ENCODE results near the gene BASP1. TPM values are rescaled to one million over a fixed set of nuclear protein-coding genes. Genes with fewer than 3 reads are reported as not detected.

The BASP1 gene
- total and polyA plus RNA-seq, 2 donors (not counting 1 experiment from before 2014, with no cell fraction given): 53.0 to 66.4 TPM

DNA sequence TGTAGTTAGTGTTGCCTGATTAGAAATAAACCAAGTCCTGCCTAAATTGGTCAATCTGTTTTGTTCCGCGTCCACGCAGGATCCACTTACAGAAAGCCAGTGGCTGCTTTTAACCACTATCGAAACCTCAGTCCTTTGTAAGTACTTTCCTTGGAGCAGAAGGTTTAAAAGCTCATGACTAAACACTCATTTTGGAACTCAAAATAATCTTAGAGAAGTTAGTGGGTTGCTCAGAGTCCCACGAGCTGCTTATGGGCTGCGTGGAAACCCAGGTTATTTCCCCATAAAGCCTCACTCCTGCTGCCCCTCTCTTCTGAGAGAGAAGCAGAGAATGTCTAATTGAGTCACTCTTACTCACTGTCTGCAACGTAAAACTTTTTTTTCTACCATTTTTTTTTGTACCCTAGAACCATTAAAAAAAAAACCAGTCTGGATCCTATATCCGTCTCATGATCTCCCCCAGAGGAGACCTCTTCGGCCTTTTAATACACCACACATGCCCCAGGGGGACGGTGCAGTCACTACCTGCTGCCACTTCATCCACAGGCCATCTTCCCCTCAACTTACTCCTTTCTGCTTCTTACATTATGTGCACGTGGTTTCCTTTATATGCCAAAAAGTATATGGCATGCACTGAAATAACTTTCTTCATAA, 7.6 kb downstream of the BASP1 start:
- ATAC-seq (ENCODE audit: low read depth): peak; percentile 74
- Histone ChIP-seq H3K4me3 (ENCODE audit: control extremely low read depth in 1 of 5, extremely low read depth in 1 of 5, insufficient read depth in 1 of 5, low read depth in 2 of 5, low read length in 4 of 5) (peak overlapping the region in 2 of 5 experiments; percentile 8 to 21), H3K4me2 (replicated peaks; ENCODE audit: low read depth, low read length, poor library complexity, severe bottlenecking) (peak overlapping the region; percentile 61), H3K4me1 (ENCODE audit: control insufficient read depth in 2 of 2, insufficient read depth in 2 of 2, low read length in 2 of 2) (peaks cover 73% of the 10 kb centered on the region in 2 donors), H3K9ac (ENCODE audit: low read length) (peak overlapping the region; percentile 48), H3K9me3 (ENCODE audit: control extremely low read depth in 1 of 3, control insufficient read depth in 2 of 3, insufficient read depth in 1 of 3, low read length in 2 of 3) (no peaks in the 10 kb centered on the region), H2AFZ (ENCODE audit: insufficient read depth, low read depth, low read length, poor library complexity, severe bottlenecking) (no peak overlapping the region), H3K27me3 (replicated peaks in 1 of 4; ENCODE audit: control extremely low read depth in 1 of 4, control insufficient read depth in 3 of 4, insufficient read depth in 4 of 4, low read length in 3 of 4) (no peaks in the 10 kb centered on the region), H4K20me1 (ENCODE audit: control insufficient read depth, insufficient read depth, low read length, poor library complexity, severe bottlenecking) (peaks cover 47% of the 10 kb centered on the region), H3K79me2 (ENCODE audit: control insufficient read depth, insufficient read depth, low read length) (peaks cover 99% of the 10 kb centered on the region), H3K36me3 (replicated peaks in 1 of 2; ENCODE audit: control extremely low read depth in 1 of 2, control insufficient read depth in 1 of 2, extremely low read depth in 1 of 2, insufficient read depth in 2 of 2, low read length in 1 of 2) (peaks cover 0 to 5% of the 10 kb centered on the region in 2 experiments), H3K27ac (ENCODE audit: low read length in 2 of 2) (peak overlapping the region; percentile 22 to 71)
- POLR2A ChIA-PET: interaction anchor here (0.5 to 1.2 kb wide), 2 partner anchors 44 to 89 kb away, joined by 3 to 4 read pairs; no protein-coding TSS in a partner anchor
- Mint-ChIP-seq H3K9me3 (ENCODE audit: insufficient read depth) (no peaks in the 10 kb centered on the region), H3K27me3 (no peaks in the 10 kb centered on the region), H3K27ac (peak overlapping the region; percentile 88), H3K4me3 (peak overlapping the region; percentile 76), H3K4me1 (peaks cover 83% of the 10 kb centered on the region)
- CTCF ChIA-PET: interaction anchor here (1.1 to 3.5 kb wide), 4 partner anchors 9 to 53 kb away, joined by 3 to 21 read pairs (median 4); partner anchors contain the start of gene BASP1
- DNase-seq: peak; percentile 62
- TF ChIP-seq EZH2 (IDR thresholded peaks at IDR 0.05; ENCODE audit: borderline replicate concordance, insufficient read depth, low read depth, low read length, poor library complexity, severe bottlenecking): no peak
- TF ChIP-seq, protein P1, sequence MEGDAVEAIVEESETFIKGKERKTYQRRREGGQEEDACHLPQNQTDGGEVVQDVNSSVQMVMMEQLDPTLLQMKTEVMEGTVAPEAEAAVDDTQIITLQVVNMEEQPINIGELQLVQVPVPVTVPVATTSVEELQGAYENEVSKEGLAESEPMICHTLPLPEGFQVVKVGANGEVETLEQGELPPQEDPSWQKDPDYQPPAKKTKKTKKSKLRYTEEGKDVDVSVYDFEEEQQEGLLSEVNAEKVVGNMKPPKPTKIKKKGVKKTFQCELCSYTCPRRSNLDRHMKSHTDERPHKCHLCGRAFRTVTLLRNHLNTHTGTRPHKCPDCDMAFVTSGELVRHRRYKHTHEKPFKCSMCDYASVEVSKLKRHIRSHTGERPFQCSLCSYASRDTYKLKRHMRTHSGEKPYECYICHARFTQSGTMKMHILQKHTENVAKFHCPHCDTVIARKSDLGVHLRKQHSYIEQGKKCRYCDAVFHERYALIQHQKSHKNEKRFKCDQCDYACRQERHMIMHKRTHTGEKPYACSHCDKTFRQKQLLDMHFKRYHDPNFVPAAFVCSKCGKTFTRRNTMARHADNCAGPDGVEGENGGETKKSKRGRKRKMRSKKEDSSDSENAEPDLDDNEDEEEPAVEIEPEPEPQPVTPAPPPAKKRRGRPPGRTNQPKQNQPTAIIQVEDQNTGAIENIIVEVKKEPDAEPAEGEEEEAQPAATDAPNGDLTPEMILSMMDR (IDR thresholded peaks at IDR 0.05): no peak
- 31% methylated on average over 4 of the region's 11 CpGs for WGBS (ENCODE audit: insufficient coverage)
- intact Hi-C loops (cut with micrococcal nuclease): loop anchor here (2.0 kb wide), 1 partner anchor 32 kb away; no protein-coding TSS in a partner anchor

DNA sequence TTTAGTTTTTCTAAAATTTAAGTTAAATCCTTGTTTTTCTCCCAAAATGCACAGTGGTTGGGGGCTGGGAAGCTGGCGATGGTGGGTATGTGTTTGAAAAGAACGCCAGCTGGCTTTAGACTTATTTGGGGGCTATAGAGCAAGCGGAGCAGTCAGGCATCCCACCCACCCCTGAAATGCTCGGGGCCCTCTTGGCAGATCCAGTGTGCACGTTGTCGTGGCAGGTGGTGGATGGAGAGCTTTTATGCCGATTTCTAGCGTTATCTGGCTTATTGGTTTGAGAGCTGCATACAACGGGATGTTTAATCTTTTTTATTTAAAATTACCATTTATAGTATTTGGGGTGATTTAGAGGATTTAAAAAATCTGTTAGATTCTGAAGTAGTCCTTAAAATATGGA, 8.1 kb downstream of the BASP1 start:
- CTCF ChIA-PET: interaction anchor here (1.6 to 3.5 kb wide), 3 partner anchors 9 to 53 kb away, joined by 4 to 21 read pairs (median 5); partner anchors contain the start of gene BASP1

More for the DNA sequence above, 8.1 kb downstream of the BASP1 start:
- Histone ChIP-seq H3K4me2 (replicated peaks; ENCODE audit: low read depth, low read length, poor library complexity, severe bottlenecking) (peak overlapping the region; percentile 61), H4K20me1 (ENCODE audit: control insufficient read depth, insufficient read depth, low read length, poor library complexity, severe bottlenecking) (peaks cover 42% of the 10 kb centered on the region), H3K79me2 (ENCODE audit: control insufficient read depth, insufficient read depth, low read length) (peaks cover 98% of the 10 kb centered on the region), H3K9me3 (ENCODE audit: control extremely low read depth in 1 of 3, control insufficient read depth in 2 of 3, insufficient read depth in 1 of 3, low read length in 2 of 3) (no peaks in the 10 kb centered on the region), H3K27ac (ENCODE audit: low read length in 2 of 2) (peak overlapping the region in 1 of 2 donors; percentile 71), H3K27me3 (replicated peaks in 1 of 4; ENCODE audit: control extremely low read depth in 1 of 4, control insufficient read depth in 3 of 4, insufficient read depth in 4 of 4, low read length in 3 of 4) (no peaks in the 10 kb centered on the region), H3K4me3 (ENCODE audit: control extremely low read depth in 1 of 5, extremely low read depth in 1 of 5, insufficient read depth in 1 of 5, low read depth in 2 of 5, low read length in 4 of 5) (peak overlapping the region in 1 of 5 experiments; percentile 8), H3K9ac (ENCODE audit: low read length) (peak overlapping the region; percentile 48), H3K36me3 (replicated peaks in 1 of 2; ENCODE audit: control extremely low read depth in 1 of 2, control insufficient read depth in 1 of 2, extremely low read depth in 1 of 2, insufficient read depth in 2 of 2, low read length in 1 of 2) (peaks cover 0 to 5% of the 10 kb centered on the region in 2 experiments), H3K4me1 (ENCODE audit: control insufficient read depth in 2 of 2, insufficient read depth in 2 of 2, low read length in 2 of 2) (peaks cover 67 to 69% of the 10 kb centered on the region in 2 donors), H2AFZ (ENCODE audit: insufficient read depth, low read depth, low read length, poor library complexity, severe bottlenecking) (no peak overlapping the region)
- Mint-ChIP-seq H3K4me3 (peak overlapping the region; percentile 76), H3K9me3 (ENCODE audit: insufficient read depth) (no peaks in the 10 kb centered on the region), H3K4me1 (peaks cover 82% of the 10 kb centered on the region), H3K27me3 (no peaks in the 10 kb centered on the region), H3K27ac (no peak overlapping the region)
- POLR2A ChIA-PET: interaction anchor here (1.2 kb wide), 1 partner anchor 43 kb away, joined by 3 read pairs; no protein-coding TSS in a partner anchor
- ATAC-seq (ENCODE audit: low read depth) (no peak), DNase-seq (no peak)
- WGBS (ENCODE audit: insufficient coverage): 80% methylated on average over 2 of the region's 9 CpGs
- no peak for TF ChIP-seq EZH2 (IDR thresholded peaks at IDR 0.05; ENCODE audit: borderline replicate concordance, insufficient read depth, low read depth, low read length, poor library complexity, severe bottlenecking)
- TF ChIP-seq, protein P1 (IDR thresholded peaks at IDR 0.05): no peak
- intact Hi-C loops (cut with micrococcal nuclease): loop anchor here (2.0 kb wide), 1 partner anchor 31 kb away; no protein-coding TSS in a partner anchor

Data from B cell (primary cell).